Adrenal gland (tissue), 12 donors: Measurements from ENCODE around the gene CCNY. TPM values are rescaled to one million over a fixed set of nuclear protein-coding genes. Genes with fewer than 3 reads are reported as not detected.

Source experiments
- DNase-seq, 7 donors: peaks; one replicate each; pipeline ENCODE4 v3.0.0-alpha.2; 2019 to 2020
- H3K27ac ChIP-seq, 5 donors: fragments of 200-600 bp; sonication (generic) in 4 of 5; 1 replicate in 3 of 5; 2 replicates in 2 of 5; pipeline versions ENCODE4 v1.5.1 to v1.8.0; 2016 to 2020; ENCODE audit warnings: mild to moderate bottlenecking in 1 of 5
- H3K27me3 ChIP-seq: fragments of 200-600 bp; 2 replicates; pipeline ENCODE4 v1.8.0; 2021
- H3K36me3 ChIP-seq, 2 donors: fragments of 200-600 bp; replicated peaks in 1 of 2; 1 replicate in 1 of 2; 2 replicates in 1 of 2; pipeline versions ENCODE4 v1.5.1 to v1.8.0; 2018 to 2022
- H3K4me1 ChIP-seq, 2 donors: fragments of 200-600 bp; replicated peaks in 1 of 2; 1 replicate in 1 of 2; 2 replicates in 1 of 2; pipeline versions ENCODE4 v1.5.1 to v1.8.0; 2018 to 2021
- H3K4me3 ChIP-seq, 4 donors: fragments of 200-600 bp; sonication (generic) in 3 of 4; one replicate each; pipeline ENCODE4 v1.5.1; 2016 to 2018
- H3K9me3 ChIP-seq, 3 donors: fragments of 200-600 bp; sonication (generic) in 1 of 3; replicated peaks in 1 of 3; 1 replicate in 2 of 3; 2 replicates in 1 of 3; pipeline versions ENCODE4 v1.5.1 to v1.8.0; 2016 to 2021
- POLR2A ChIP-seq, 2 donors: fragments of 450-650 bp; IDR thresholded peaks; one replicate each; pipeline ENCODE4 v1.6.1; 2017; ENCODE audit warnings: antibody characterized with exemption in 2 of 2, mild to moderate bottlenecking in 2 of 2, moderate library complexity in 1 of 2
- WGBS, 4 donors: extraction: QIAGEN DNeasy Blood & Tissue Kit in 2 of 4; methylation state at CpG; one replicate each; pipeline versions ENCODE4 v1.1.5 to v1.1.7; 2013 to 2017; 5-methylcytosine and 5-hydroxymethylcytosine counted together
- intact Hi-C, 2 donors: fragments of 100-400 bp; cut with DNase I; formaldehyde crosslinking; loops; one replicate each; pipeline versions ENCODE4 v1.14.1 to v1.15.0; 2022 to 2023
- polyA plus RNA-seq, 3 donors: library from polyadenylated mRNA; stranded (reverse); fragments of 200-250 nt in 2 of 3; fragments of 350-450 nt in 1 of 3; fragmentation: Illumina TruSeq in 1 of 3; extraction: RNeasy Lipid Tissue Mini Kit (QIAGEN cat#74804) in 1 of 3; gene quantifications; one replicate each; pipeline ENCODE4 v1.2.3, GENCODE V29; 2013 to 2014
- total RNA-seq, 9 donors: library from RNA; depleted of rRNA in 4 of 9; stranded (reverse); fragments of >200 nt in 4 of 9; fragments of 120-200 nt in 1 of 9; fragmentation: NEBNext Ultra II Directional in 1 of 9; extraction: Animal tissue kit (Norgen Biotek cat#: 25700) in 1 of 9; gene quantifications; one replicate each; pipeline versions ENCODE4 v1.1.0 to v1.2.4, GENCODE V29; 2013 to 2023
- TF ChIP-seq, protein P1 (sequence below), 6 experiments: fragments of 450-650 bp in 4 of 6; fragments of 200-600 bp in 2 of 6; sonication (generic) in 1 of 6; IDR thresholded peaks; 1 replicate in 5 of 6; 2 replicates in 1 of 6; pipeline versions ENCODE4 v1.5.1 to v1.8.0; 2016 to 2021; ENCODE audit warnings: antibody characterized with exemption in 6 of 6, mild to moderate bottlenecking in 2 of 6, moderate library complexity in 1 of 6
- donor health status: healthy with polysubstance abuse.
- donor health status: Bipolar disorder and iron deficiency.
- donor health status: DM: yes; HTN: yes; CAD: no.
- donor health status: DM: no; HTN: no; CAD: no.
- donor health status: DM: no; HTN: no; CAD: no.
- donor health status: DM: yes; HTN: yes; CAD: no.

CCNY gene
- total and polyA plus RNA-seq, 12 donors: 18.3 to 87.0 (median 45.2) TPM

DNA sequence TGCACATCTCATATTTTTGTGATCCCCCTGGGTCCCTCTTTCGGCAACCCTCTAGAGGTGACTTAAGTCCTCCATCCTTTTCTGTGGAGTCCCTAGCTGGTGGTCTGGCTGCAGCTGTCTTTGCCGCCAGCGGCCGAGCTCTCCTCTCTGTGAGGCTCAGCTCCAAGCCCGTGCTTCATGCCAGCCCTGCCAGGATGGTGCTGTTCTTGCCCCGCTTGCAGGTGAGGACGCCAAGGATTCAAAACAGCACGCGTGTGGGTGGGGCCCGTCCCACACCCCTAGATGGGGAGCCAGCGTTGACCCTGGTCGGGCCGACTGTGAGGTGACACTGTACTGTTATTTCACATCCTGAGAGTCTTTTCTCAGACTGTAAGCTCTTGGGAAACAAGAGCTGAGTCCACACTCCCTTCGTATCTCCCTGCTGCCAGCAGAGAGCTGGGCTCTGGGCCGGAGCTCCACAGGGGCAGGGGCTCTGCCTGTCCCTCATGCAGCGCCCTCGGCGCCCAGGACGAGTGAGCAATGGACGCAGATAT is 232.2 kb downstream of the CCNY start:
- Histone ChIP-seq H3K27ac (no peak overlapping the region), H3K27me3 (no peaks in the 10 kb centered on the region), H3K9me3 (no peaks in the 10 kb centered on the region), H3K4me1 (peaks cover 4 to 8% of the 10 kb centered on the region in 2 donors), H3K4me3 (no peak overlapping the region), H3K36me3 (peaks cover 0 to 31% of the 10 kb centered on the region in 2 donors)
- TF ChIP-seq, protein P1, sequence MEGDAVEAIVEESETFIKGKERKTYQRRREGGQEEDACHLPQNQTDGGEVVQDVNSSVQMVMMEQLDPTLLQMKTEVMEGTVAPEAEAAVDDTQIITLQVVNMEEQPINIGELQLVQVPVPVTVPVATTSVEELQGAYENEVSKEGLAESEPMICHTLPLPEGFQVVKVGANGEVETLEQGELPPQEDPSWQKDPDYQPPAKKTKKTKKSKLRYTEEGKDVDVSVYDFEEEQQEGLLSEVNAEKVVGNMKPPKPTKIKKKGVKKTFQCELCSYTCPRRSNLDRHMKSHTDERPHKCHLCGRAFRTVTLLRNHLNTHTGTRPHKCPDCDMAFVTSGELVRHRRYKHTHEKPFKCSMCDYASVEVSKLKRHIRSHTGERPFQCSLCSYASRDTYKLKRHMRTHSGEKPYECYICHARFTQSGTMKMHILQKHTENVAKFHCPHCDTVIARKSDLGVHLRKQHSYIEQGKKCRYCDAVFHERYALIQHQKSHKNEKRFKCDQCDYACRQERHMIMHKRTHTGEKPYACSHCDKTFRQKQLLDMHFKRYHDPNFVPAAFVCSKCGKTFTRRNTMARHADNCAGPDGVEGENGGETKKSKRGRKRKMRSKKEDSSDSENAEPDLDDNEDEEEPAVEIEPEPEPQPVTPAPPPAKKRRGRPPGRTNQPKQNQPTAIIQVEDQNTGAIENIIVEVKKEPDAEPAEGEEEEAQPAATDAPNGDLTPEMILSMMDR (IDR thresholded peaks at IDR 0.05): no peak
- TF ChIP-seq POLR2A (IDR thresholded peaks at IDR 0.05): no peak
- intact Hi-C loops: loop anchor here in 1 of 2 donors (10.0 kb wide), 1 partner anchor 454 kb away; no protein-coding TSS in a partner anchor
- no peak for DNase-seq
- WGBS, 4 donors: 88 to 97% (median 96%) methylated on average over 12 to 20 of the region's 20 CpGs

DNA sequence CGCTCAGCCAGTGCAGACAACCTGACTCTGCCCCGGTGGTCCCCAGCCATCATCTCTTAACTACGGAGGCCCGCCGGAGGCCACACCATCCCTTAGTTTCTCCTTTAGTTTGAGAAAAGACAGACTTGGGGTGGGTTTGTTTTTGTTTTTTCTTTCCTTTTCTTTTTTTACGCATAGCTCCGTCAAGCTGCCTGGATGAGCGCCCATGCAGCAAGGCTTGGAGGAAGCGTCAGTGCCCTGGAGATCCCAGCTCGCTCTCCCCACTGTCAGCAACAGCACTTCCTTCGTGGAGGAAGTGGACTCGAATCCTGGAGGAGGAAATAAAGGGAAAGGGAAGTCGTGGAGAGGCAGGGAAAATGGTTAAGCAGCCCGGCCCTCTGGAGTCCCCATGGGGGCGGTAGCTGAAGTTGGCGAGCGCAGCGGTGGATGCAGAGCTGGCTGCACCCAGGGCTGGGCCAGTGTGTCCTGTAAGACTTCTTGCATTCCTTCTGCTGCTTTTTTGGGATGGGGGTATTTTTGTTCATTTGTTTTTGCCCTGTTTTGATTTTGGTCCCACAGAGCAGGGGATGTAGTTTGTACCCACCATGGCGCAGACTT is 232.9 kb downstream of the CCNY start:
- TF ChIP-seq, protein P1 (IDR thresholded peaks at IDR 0.05): no peak
- no peak for TF ChIP-seq POLR2A (IDR thresholded peaks at IDR 0.05)

DNA sequence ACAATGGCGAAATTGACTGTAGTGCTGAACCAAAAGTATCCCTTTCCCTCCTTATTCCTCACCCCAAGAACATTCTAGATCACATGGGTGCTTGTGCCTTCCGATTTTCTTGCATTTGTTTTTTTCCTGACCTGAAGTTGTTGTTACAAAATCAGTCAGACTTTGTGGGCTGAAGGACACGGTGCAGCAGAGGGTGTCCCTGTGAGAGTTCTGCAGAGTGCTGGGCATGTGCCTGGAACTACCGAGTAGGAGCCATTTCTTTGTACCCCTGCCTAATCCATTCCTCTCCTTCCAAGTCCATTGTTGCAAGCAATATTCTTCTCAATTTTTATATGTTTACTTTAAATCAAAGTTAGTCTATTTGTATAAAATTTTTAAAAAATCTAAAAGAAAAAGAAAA is 233.5 kb downstream of the CCNY start:
- Histone ChIP-seq H3K4me1 (peaks cover under 1 to 5% of the 10 kb centered on the region in 2 donors), H3K9me3 (no peaks in the 10 kb centered on the region), H3K4me3 (no peak overlapping the region), H3K36me3 (peaks cover 0 to 31% of the 10 kb centered on the region in 2 donors), H3K27me3 (no peaks in the 10 kb centered on the region), H3K27ac (no peak overlapping the region)
- TF ChIP-seq POLR2A (IDR thresholded peaks at IDR 0.05): no peak
- intact Hi-C loops: loop anchor here in 1 of 2 donors (10.0 kb wide), 1 partner anchor 455 kb away; no protein-coding TSS in a partner anchor
- no peak for DNase-seq
- 70 to 87% (median 74%) methylated on average over 4 of the region's 4 CpGs for WGBS, 4 donors

More for the DNA sequence above, 232.9 kb downstream of the CCNY start:
- no peak overlapping the region for H3K4me3 ChIP-seq
- intact Hi-C loops: loop anchor here in 1 of 2 donors (10.0 kb wide), 1 partner anchor 454 kb away; no protein-coding TSS in a partner anchor
- no peak overlapping the region for H3K27ac ChIP-seq
- WGBS, 4 donors: 82 to 89% (median 87%) methylated on average over 19 of the region's 19 CpGs
- no peak for DNase-seq
- no peaks in the 10 kb centered on the region for H3K27me3 ChIP-seq
- no peaks in the 10 kb centered on the region for H3K9me3 ChIP-seq
- peaks cover 4 to 6% of the 10 kb centered on the region in 2 donors for H3K4me1 ChIP-seq
- peaks cover 0 to 31% of the 10 kb centered on the region in 2 donors for H3K36me3 ChIP-seq

DNA sequence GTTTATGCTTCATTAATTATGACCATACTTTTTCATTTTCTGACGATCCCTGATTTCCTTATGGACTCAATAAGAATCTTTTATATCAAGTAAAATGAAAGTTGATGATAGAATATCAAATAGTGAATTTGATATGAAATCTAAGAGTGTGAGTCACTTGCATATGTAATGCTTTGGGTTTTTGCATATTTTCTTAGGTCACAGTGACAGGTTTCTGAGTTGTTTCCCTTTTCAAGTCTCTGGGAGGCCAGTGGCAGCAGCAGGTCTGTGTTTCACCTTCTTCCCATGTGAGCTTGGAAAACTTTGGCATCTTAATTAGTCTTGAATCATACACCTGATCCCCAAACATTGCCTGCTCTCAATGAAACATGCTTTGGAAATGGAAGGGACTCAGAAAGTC is 234.1 kb downstream of the CCNY start:
- peaks cover 0 to 31% of the 10 kb centered on the region in 2 donors for H3K36me3 ChIP-seq

More for the DNA sequence above, 234.1 kb downstream of the CCNY start:
- Histone ChIP-seq H3K9me3 (no peaks in the 10 kb centered on the region), H3K27me3 (no peaks in the 10 kb centered on the region), H3K4me3 (no peak overlapping the region), H3K4me1 (no peaks in the 10 kb centered on the region), H3K27ac (no peak overlapping the region)
- DNase-seq: no peak
- WGBS, 4 donors: 93 to 98% (median 96%) methylated on average over 1 of the region's 1 CpG
- TF ChIP-seq POLR2A (IDR thresholded peaks at IDR 0.05): no peak
- TF ChIP-seq, protein P1 (IDR thresholded peaks at IDR 0.05): no peak
- intact Hi-C loops: no loop called here
